HG03354 (cell line): ENCODE data around the gene C1QTNF9.
"Not testable (repeated sequence)": the region's sequence is repeated elsewhere in the genome, so short reads cannot be mapped to it uniquely, and the experiment has no call there.

Experiments
- ATAC-seq: cut with Tn5 transposase; IDR thresholded peaks from one replicate; pipeline ENCODE4 v1.9.1; 2021; ENCODE audit warnings: mild to moderate bottlenecking; ENCODE audit not compliant: unreplicated experiment, poor library complexity, severe bottlenecking

C1QTNF9 gene

GRCh38 chr13:24317835-24318234, 8.5 kb downstream of the C1QTNF9 start:
- not testable (repeated sequence) for ATAC-seq

DNA sequence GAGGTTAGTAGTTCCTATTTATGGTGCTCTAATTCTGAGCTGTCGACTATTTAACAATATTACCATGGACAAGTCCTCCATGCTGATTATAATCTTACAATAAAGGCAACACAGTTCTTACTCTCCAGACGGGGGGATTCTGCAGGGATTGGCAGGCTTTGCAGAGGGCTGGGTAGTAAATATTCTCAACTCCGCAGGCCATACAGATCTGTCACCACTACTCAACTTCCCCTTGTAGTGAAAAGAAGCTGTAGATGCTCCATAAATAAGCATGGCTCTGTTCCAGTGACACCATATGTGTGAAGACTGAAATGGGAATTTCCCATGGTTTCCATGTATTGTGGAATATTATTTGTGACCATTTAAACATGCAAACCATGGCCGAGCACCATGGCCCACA, 9.5 kb downstream of the C1QTNF9 start:
- ATAC-seq: not testable (repeated sequence)

DNA sequence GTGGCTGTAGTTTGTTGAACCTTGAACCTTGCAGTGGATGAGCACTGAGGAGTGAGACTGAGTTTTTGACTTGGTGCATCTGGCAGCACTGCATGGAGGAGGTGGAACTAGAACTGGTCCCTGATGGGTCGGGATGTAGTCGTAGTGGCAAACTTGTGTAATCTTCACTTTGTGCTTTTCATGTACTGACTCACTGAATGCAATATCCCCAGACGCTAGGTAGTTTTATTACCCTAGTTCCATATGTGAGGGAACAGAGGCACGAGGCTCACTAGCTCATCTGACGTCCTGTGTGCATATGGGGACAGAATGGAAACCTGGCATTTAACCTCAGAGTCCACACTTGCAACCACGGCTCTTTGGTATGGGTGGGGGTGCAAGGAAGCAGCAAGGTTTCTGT, 10.3 kb downstream of the C1QTNF9 start:
- not testable (repeated sequence) for ATAC-seq

DNA sequence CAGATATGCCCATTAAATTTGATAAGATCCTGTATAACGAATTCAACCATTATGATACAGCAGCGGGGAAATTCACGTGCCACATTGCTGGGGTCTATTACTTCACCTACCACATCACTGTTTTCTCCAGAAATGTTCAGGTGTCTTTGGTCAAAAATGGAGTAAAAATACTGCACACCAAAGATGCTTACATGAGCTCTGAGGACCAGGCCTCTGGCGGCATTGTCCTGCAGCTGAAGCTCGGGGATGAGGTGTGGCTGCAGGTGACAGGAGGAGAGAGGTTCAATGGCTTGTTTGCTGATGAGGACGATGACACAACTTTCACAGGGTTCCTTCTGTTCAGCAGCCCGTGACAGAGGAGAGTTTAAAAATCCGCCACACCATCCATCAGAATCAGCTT, 12.0 kb downstream of the C1QTNF9 start:
- not testable (repeated sequence) for ATAC-seq

DNA sequence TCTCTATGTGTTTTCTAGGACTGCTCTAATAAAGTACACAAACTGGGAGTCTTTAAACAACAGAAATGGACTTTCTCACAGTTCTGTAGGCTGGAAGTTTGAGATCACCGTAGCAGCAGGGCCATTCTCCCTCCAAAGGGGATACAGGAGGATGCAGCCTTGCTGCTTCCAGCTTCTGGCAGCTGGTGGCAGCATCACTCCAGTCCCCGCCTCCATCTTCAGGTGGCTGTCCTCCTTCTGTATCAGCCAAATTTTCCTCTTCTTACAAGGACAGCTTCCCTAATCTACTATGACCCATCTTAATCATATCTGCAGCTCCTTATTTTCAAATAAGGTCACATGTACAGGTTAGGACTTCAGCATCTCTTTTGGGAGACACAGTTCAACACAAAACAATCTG, 13.1 kb downstream of the C1QTNF9 start:
- ATAC-seq: not testable (repeated sequence)

GRCh38 chr13:24323036-24323738, 13.8 kb downstream of the C1QTNF9 start:
- ATAC-seq: no peak

- ATAC-seq: no peak
These were observed 14.3 kb downstream of the C1QTNF9 start for GRCh38 chr13:24323739-24324075.

DNA sequence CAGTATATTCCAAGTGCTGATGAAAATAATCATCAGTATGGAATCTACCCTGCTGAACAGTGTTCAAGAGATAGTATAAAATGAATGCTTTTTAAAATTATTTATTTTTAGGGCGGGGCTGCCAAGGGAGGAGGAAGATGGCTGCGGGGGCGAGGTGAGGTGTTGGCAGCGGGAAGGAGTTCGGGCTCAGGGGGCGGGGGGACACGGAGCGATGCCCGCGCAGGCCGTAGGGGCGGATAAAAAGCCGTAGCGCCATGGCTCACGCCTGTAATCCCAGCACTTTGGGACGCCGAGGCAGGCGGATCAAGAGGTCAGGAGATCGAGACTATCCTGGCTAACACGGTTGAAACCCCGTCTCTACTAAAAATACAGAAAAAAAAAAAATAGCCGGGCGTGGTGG, 18.2 kb downstream of the C1QTNF9 start:
- not testable (repeated sequence) for ATAC-seq

- ATAC-seq: no peak
These were observed 18.8 kb downstream of the C1QTNF9 start for GRCh38 chr13:24328145-24328544.

DNA sequence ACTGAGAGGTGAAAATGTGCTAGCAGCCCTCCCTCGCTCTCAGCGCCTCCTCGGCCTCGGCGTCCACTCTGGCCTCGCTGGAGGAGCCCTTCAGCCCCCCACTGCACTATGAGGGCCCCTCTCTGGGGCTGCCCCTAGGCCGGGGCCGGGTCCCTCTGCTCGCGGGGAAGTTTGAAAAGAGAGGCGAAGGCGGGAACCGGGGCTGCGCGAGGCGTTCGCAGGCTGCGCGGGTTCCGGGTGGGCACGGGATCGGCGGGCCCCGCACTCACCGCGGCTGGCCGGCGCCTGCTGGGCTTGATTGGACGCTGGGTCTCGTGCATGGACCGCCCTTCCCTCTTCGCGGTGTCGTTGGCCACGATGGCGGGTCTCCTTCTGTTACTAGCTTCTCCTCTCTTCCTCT, 29.3 kb downstream of the C1QTNF9 start:
- ATAC-seq: no peak

DNA sequence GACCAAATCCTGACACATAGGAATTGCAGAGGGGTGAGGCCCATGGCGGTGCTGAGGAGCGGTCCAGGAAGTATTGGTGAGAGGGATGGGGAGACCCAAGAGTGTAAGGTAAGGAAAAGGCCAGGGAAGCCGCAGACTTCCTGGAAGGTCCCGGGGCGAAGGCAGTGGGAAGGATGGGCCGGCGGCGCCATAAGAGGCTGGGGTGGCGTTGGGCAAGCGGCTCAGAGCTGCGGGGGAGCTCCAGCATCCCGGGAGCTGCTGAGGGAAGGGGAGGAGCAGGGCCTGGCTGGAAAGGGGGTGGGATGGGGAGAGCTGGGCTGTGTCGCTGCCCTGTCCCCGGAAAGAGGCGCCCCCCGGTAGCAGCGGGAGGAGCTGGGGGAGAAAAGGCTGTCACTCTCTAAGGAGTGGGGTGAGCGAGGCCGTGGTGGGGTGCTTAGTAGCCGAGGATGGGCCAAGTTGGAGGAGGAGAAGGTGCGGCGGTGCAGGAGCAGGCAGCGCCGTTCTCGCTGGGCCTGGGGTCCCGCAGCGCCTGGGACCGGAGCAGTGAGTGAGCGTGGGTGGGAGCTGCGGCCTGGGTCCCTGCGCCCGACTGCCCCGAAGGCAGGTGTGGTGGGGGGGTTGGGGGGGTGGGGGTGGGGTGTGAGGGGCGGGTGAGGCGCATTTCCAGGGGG, 30.7 kb downstream of the C1QTNF9 start:
- no peak for ATAC-seq

- ATAC-seq: no peak
These were observed 31.2 kb downstream of the C1QTNF9 start for GRCh38 chr13:24340608-24340955.

DNA sequence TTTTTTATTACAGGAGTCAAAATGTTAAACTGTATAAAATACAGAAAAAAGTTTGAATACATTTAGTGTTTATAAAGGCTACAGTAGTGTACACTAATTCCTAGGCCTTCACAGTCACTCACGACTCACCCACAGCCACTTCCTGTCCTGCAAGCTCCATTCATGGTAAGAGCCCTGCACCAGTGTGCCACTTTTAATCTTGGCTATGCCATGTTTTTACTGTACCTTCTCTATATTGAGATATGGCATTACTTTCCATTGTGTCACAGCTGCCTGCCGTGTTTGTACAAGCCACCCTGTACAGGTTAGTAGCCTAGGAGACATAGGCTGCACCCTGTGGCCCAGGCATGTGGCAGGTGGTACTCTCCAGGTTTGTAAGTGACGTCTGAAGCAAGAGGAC, 32.1 kb downstream of the C1QTNF9 start:
- no peak for ATAC-seq

- no peak for ATAC-seq
These were observed 39.0 kb downstream of the C1QTNF9 start for GRCh38 chr13:24348385-24348784.

DNA sequence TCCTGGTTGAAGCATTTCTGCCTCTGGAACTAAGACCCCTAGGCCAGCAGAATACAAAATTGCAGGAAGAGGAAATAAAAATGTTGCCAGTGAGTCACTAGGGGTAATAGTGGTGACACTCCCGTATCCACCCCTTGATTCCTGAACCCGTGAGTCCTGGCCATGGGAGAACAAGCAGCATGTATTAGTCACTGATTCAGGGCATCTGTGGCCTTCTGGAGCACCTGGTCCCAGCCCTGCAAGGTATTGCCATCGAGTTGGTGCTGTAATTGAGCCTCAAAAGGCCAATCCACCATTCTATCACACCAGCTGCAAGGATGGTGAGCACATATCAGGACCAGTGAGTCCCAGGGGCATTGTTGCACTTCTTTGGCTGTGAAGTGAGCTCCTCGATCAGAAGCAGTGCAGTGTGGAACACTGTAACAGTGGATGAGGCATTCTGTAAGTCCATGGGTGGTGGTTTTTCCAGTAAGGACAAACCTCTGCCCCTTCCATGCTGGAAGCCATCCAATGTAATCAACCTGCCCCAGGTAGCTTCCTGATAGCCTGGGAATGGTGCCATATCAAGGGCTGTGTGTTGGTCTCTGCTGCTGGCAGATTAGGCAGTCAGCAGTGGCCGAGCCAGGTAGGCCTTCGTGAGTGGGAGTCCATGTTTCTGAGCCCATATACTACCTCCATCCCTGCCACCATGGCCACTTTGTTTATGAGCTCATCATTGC, 39.6 kb downstream of the C1QTNF9 start:
- ATAC-seq: no peak

DNA sequence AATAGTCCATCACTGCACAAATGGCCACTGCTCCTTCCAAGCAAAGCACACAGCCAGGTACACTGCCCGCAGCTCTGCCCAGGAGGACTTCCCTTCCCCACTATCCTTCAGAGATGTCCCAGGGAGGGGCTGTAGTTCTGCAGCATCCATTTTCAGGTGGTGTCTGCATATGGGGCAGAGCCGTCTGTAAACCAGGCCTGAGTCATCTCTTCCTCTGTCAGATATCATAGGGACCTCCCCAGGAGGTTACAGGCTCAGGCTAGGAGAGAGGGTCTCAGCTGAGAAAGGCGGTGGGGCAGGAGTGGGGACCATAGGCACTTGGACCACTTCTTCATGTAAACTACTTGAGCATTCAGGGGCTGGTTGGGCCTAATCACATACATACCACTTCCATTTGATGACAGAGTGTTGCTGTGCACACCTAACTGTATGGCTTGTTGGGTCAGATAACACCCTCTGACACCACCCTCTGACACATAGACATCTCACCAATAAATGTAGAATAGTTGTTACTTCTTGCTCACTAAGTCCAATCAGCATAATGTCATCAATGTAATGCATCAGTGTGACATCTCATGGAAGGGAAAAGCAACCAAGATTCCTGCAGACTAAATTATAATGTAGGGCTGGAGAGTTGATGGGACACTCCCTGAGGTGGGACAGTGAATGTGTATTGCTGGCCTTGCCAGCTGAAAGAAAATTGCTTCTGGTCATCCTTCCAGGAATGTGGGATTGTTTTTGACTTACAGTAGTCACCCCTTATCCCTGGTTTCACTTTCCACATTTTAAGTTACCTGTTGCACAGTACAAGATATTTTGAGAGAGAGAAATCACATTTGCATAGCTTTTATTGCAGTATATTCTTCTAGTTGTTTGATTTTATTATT, 40.6 kb downstream of the C1QTNF9 start:
- not testable (repeated sequence) for ATAC-seq

DNA sequence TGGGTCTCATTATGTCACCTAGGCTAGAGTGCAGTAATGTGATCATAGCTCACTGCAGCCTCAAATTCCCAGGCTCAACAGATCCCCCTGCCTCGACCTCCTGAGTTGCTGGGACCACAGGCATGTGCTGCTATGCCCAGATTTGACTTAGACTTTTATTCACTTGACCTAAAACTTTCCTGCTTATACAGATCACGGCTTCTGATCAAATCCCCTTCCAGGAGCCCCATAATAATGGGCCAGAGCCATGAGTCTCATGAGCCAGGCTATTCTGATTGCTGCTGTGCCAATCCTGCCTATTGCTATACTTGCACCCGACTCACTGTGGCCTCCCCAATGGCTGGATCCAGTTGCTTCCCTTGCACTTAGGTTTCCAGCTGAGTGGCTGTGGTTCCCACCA, 42.0 kb downstream of the C1QTNF9 start:
- no peak for ATAC-seq

- ATAC-seq: no peak
These were observed 44.4 kb downstream of the C1QTNF9 start for GRCh38 chr13:24353736-24354135.

DNA sequence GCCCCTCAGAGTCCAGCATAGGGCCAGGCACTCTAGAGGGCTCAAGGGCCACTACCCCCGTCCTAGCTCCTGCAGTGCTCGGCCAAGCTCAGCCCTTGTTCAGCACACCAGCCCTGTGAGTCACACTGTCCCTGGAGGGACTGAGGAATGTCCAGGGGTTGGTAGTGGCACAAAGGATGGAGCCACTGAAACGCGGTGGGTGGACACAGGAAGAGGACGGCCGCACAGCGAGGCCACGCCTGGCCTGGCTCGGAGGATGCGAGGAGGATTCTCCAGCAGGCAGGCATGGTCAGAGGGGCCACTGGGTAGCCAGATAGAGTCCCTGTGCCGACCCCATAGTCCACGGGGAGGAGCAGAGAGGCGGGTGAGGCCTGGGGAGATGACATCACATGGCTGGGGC, 45.7 kb downstream of the C1QTNF9 start:
- no peak for ATAC-seq

- no peak for ATAC-seq
These were observed 46.9 kb downstream of the C1QTNF9 start for GRCh38 chr13:24356270-24356669.
